Stimulated activated CD4-positive, alpha-beta T cell treated with anti-CD3 and anti-CD28 coated beads, Interleukin-1b, Interleukin-23, amount 100 ng/mL, for 4 hours (primary cell): ENCODE results near the gene CLSTN2.

ENCODE experiments used
- DNase-seq, 2 donors: peaks; one replicate each; pipeline ENCODE4 v3.0.0-alpha.2; 2020; ENCODE audit warnings: low read depth in 2 of 2

CLSTN2 gene

GRCh38 chr3:140378571-140379340 lies 443.8 kb downstream of the CLSTN2 start:
- DNase-seq: no peak

- no peak for DNase-seq
Measured at GRCh38 chr3:140384028-140384771, 449.2 kb downstream of the CLSTN2 start.

GRCh38 chr3:140384876-140385275 lies 449.9 kb downstream of the CLSTN2 start:
- DNase-seq: no peak

GRCh38 chr3:140386357-140387100 lies 451.5 kb downstream of the CLSTN2 start:
- DNase-seq: no peak

- DNase-seq: no peak
Measured at GRCh38 chr3:140387244-140387643, 452.3 kb downstream of the CLSTN2 start.

GRCh38 chr3:140388202-140388922 lies 453.4 kb downstream of the CLSTN2 start:
- no peak for DNase-seq

- no peak for DNase-seq
Measured at GRCh38 chr3:140391061-140391460, 456.1 kb downstream of the CLSTN2 start.

GRCh38 chr3:140394488-140395133 lies 459.6 kb downstream of the CLSTN2 start:
- no peak for DNase-seq

- DNase-seq: no peak
Measured at GRCh38 chr3:140395134-140396075, 460.4 kb downstream of the CLSTN2 start.

GRCh38 chr3:140396110-140396509 lies 461.1 kb downstream of the CLSTN2 start:
- DNase-seq: no peak

GRCh38 chr3:140397847-140398246 lies 462.9 kb downstream of the CLSTN2 start:
- DNase-seq: no peak

- no peak for DNase-seq
Measured at GRCh38 chr3:140398387-140398786, 463.4 kb downstream of the CLSTN2 start.

GRCh38 chr3:140399871-140400270 lies 464.9 kb downstream of the CLSTN2 start:
- no peak for DNase-seq

- no peak for DNase-seq
Measured at GRCh38 chr3:140403079-140403478, 468.1 kb downstream of the CLSTN2 start.

- DNase-seq: no peak
Measured at GRCh38 chr3:140403608-140404007, 468.6 kb downstream of the CLSTN2 start.

GRCh38 chr3:140406655-140407054 lies 471.7 kb downstream of the CLSTN2 start:
- no peak for DNase-seq

- DNase-seq: no peak
Measured at GRCh38 chr3:140408252-140408651, 473.3 kb downstream of the CLSTN2 start.

GRCh38 chr3:140416666-140417065 lies 481.7 kb downstream of the CLSTN2 start:
- no peak for DNase-seq

GRCh38 chr3:140420621-140421357 lies 485.8 kb downstream of the CLSTN2 start:
- no peak for DNase-seq
